Activated naive CD8-positive, alpha-beta T cell treated with anti-CD3 and anti-CD28 coated beads, Interleukin-2, amount 50 U/mL, for 24 hours (primary cell): ENCODE measurements around the gene GPT2.
"Not testable (repeated sequence)": the region's sequence is repeated elsewhere in the genome, so short reads cannot be mapped to it uniquely, and the experiment has no call there.

Experiments
- ATAC-seq: fragments of 150-1000 bp; cut with Tn5 transposase; one replicate; pipeline ENCODE4 v1.10.0; 2021
- DNase-seq: peaks from one replicate; pipeline ENCODE4 v3.0.0; 2021
- H3K27ac Mint-ChIP-seq: one replicate; pipeline ENCODE4 v1.8.0; 2021; ENCODE audit warnings: mild to moderate bottlenecking, mixed read lengths
- H3K27me3 Mint-ChIP-seq: one replicate; pipeline ENCODE4 v1.8.0; 2021; ENCODE audit warnings: mixed read lengths
- H3K36me3 Mint-ChIP-seq: one replicate; pipeline ENCODE4 v1.8.0; 2021; ENCODE audit warnings: low read depth, mixed read lengths
- H3K4me1 Mint-ChIP-seq: one replicate; pipeline ENCODE4 v1.8.0; 2021; ENCODE audit warnings: mixed read lengths
- H3K4me3 Mint-ChIP-seq: one replicate; pipeline ENCODE4 v1.8.0; 2021; ENCODE audit warnings: mild to moderate bottlenecking, moderate library complexity, mixed read lengths
- H3K9me3 Mint-ChIP-seq: one replicate; pipeline ENCODE4 v1.8.0; 2021; ENCODE audit warnings: mixed read lengths

Gene GPT2

DNA sequence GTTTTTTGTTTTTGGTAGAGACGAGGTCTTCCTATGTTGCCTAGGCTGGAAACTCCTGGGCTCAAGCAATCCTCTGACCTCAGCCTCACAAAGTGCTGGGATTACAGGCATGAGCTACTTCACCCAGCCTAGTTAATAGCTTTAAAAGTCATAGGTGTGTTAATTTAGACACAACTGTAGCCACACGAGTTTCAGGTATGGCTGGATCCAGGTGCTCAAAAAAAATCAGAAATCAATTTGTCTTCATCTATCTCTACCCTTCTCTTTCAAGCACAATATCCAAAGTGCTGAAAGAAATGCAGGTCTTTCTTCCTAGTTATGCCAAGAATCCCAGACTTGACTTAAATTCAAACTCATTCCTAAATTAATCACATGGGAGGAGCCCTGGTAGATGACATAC, 29.3 kb upstream of the GPT2 start:
- no peaks in the 10 kb centered on the region for H3K9me3 Mint-ChIP-seq
- no peak overlapping the region for H3K27ac Mint-ChIP-seq
- no peaks in the 10 kb centered on the region for H3K27me3 Mint-ChIP-seq
- DNase-seq (no peak), ATAC-seq (no peak)
- H3K4me3 Mint-ChIP-seq, result no peak overlapping the region
- H3K36me3 Mint-ChIP-seq, result no peaks in the 10 kb centered on the region
- peaks cover 4% of the 10 kb centered on the region for H3K4me1 Mint-ChIP-seq

DNA sequence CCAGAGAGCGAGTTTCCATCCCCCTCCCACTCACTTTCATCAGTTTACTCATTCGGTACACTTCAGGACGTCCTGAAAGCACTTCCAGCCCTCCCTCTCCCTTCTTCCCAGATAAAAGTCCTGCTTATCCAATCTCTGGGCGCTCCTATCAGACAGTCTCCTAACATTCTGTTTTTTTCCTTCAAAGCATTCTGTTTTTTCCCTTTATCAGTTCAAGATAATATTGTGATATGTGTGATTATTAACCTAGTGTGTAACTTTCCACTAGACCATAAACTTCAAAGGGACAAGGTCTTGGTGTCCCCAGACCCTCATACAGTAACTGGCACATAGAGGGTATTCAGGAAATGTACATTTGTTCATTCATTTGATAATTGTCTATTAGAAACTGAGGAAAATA, 28.8 kb upstream of the GPT2 start:
- Mint-ChIP-seq H3K27ac (no peak overlapping the region), H3K4me1 (peaks cover 9% of the 10 kb centered on the region), H3K36me3 (no peaks in the 10 kb centered on the region), H3K4me3 (no peak overlapping the region), H3K27me3 (no peaks in the 10 kb centered on the region), H3K9me3 (no peaks in the 10 kb centered on the region)
- ATAC-seq (no peak), DNase-seq (no peak)

DNA sequence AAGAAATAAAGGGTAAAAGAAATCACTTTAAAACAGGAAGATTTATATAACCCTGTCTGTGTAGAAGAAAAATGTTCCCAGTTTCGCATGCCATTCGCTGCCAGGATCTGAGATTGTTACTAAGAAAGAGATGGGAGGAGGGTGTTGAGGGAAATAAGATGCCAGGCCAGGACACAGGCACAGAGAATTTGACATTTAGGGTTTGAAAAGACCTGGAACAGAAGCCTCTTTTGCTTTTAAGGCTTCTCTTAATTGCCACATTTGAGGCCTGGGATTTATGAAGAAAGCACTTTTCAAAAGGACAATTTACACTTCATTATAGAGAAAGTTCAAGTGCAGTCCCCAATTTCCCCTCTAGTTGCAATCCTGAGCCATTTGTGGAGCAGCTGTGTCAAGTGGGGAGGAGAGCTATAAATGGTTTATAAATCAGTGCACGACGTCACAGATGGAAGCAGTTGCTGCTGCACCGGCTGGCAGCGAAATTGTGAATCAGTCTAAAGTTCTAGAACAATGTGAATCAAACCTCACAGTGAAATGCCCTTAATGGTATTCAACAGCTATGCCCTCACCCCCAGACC, 26.7 kb upstream of the GPT2 start:
- Mint-ChIP-seq H3K27ac (no peak overlapping the region), H3K9me3 (no peaks in the 10 kb centered on the region), H3K27me3 (no peaks in the 10 kb centered on the region), H3K4me1 (peaks cover 16% of the 10 kb centered on the region), H3K36me3 (no peaks in the 10 kb centered on the region), H3K4me3 (no peak overlapping the region)
- no peak for DNase-seq
- ATAC-seq, result no peak

DNA sequence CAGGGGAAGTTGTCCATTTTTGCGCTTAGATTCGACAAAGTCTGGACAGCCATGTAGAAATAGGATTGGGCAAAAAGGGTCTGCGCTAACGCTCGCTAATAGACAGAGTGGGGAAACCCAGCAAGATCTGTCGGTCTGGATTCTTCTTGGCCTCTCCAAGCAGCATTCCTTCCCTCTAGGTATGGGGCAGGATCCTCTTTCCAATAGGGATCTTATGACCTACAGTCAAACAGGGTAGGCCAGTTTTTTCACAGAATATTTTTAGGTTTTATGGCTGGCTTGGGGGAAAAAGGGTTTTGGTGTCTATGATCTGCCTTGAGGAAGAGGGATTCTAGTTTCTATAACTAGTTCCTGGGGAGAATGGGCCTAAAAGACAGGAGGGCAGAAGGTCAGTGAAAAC, 26.0 kb upstream of the GPT2 start:
- Mint-ChIP-seq H3K27ac (no peak overlapping the region), H3K9me3 (no peaks in the 10 kb centered on the region), H3K4me1 (peaks cover 23% of the 10 kb centered on the region), H3K4me3 (no peak overlapping the region), H3K27me3 (no peaks in the 10 kb centered on the region), H3K36me3 (no peaks in the 10 kb centered on the region)
- no peak for DNase-seq
- no peak for ATAC-seq

DNA sequence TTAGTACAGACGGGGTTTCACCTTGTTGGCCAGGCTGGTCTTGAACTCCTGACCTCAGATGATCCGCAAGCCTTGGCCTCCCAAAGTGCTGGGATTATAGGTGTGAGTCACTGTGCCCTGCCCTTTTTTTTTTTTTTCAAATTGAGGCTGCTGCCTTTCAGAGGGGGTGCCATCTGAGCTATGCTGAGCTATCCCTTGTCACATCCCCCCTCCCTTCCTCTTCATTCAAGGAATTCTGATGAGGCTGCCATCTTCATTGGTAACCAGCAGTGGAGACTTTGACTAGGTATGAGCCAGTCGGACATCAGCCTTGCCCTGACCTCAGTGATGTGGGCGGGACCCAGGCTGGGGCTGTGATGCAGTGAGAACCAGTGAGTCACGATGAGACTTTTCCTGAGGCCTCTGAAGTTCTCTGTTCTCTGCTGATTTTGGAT, 24.4 kb upstream of the GPT2 start:
- DNase-seq, result peak; percentile 58
- no peak overlapping the region for H3K27ac Mint-ChIP-seq

DNA sequence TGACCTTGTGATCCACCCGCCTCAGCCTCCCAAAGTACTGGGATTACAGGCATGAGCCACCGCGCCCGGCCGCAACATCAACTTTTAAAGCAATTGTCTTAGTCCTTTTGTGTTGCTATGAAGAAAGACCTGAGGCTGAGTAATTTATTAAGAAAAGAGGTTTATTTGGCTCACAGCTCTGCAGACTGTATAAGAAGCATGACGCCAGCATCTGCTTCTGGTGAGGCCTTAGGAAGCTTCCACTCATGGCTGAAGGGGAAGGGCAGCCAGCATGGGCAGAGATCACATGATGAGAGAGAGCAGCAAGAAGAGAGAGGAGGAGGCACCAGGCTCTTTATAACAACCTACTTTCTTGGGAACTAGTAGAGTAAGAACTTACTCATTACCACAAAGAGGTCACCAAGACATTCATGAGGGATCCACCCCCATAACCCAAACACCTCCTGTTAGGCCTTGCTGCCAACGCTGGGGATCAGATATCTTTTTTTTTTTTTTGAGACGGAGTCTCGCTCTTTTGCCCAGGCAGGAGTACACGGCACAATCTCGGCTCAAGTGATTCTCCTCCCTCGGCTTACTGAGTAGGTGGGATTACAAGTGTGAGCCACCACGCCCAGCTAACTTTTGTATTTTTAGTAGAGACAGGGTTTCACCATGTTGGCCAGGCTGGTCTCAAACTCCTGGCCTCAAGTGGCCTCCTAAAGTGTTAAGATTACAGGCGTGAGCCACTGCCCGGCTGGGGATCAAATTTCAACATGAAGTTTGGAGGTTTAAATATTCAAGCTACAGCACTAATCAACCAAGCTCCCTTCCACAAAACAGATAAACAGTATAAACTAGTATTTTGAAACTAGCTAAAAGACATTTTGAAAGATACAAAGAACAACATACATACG, 21.4 kb upstream of the GPT2 start:
- H3K36me3 Mint-ChIP-seq, result no peaks in the 10 kb centered on the region
- no peaks in the 10 kb centered on the region for H3K27me3 Mint-ChIP-seq
- H3K27ac Mint-ChIP-seq, result peak overlapping the region; percentile 47
- DNase-seq, result no peak
- no peak overlapping the region for H3K4me3 Mint-ChIP-seq
- ATAC-seq, result peak; percentile 67
- H3K4me1 Mint-ChIP-seq, result peaks cover 32% of the 10 kb centered on the region
- H3K9me3 Mint-ChIP-seq, result no peaks in the 10 kb centered on the region

More for the DNA sequence above, 24.4 kb upstream of the GPT2 start:
- H3K27me3 Mint-ChIP-seq, result no peaks in the 10 kb centered on the region
- no peaks in the 10 kb centered on the region for H3K36me3 Mint-ChIP-seq
- no peak overlapping the region for H3K4me3 Mint-ChIP-seq
- no peaks in the 10 kb centered on the region for H3K9me3 Mint-ChIP-seq
- ATAC-seq, result peak; percentile 91
- peaks cover 32% of the 10 kb centered on the region for H3K4me1 Mint-ChIP-seq

DNA sequence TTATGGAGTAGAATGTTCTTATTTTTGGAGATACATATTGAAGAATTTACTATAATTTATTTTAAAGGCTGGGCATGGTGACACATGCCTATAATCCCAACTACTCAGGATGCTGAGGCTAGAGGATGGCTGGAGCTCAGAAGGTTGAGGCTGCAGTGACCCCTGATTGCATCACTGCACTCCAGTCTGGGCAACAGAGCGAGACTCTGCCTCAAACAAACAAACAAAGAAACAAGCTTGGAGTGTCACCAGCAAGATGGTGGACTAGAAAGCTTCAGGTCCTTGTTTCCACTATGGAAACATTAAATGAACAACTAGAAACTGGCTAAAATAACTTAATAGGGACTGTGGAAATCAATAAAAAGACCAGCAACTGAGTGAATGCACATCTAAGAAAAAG, 17.9 kb upstream of the GPT2 start:
- Mint-ChIP-seq H3K27ac (no peak overlapping the region), H3K4me1 (peaks cover 19% of the 10 kb centered on the region), H3K9me3 (no peaks in the 10 kb centered on the region), H3K4me3 (no peak overlapping the region), H3K36me3 (no peaks in the 10 kb centered on the region), H3K27me3 (no peaks in the 10 kb centered on the region)
- DNase-seq, result no peak
- no peak for ATAC-seq

DNA sequence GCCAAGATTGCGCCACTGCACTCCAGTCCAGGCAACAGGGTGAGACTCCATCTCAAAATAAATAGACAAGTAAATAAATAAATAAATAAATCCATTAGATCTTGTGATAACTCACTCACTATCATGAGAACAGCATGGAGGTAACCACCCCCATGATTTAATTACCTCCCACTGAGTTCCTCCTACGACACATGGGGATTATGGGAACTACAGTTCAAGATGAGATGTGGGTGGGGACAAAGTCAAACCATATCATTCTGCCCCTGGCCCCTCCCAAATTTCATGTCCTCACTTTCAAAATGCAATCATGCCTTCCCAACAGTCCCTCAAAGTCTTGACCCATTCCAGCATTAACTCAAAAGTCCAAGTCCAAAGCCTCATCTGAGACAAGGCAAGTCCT, 16.7 kb upstream of the GPT2 start:
- H3K9me3 Mint-ChIP-seq, H3K4me3 Mint-ChIP-seq, ATAC-seq, H3K36me3 Mint-ChIP-seq, H3K27me3 Mint-ChIP-seq, H3K27ac Mint-ChIP-seq, DNase-seq: not testable (repeated sequence)
- H3K4me1 Mint-ChIP-seq, result peaks cover 16% of the 10 kb centered on the region

DNA sequence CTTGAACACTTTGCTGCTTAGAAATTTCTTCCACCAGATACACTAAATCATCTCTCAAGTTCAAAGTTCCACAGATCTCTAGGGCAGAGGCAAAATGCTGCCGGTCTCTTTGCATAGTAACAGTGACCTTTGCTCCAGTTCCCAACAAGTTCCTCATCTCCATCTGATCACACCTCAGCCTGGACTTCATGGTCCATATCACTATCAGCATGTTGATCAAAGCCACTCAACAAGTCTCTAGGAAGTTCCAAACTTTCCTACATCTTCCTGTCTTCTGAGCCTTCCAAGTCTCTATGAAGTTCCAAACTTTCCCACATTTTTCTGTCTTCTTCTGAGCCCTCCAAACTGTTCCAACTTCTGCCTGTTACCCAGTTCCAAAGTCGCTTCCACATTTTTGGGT, 15.3 kb upstream of the GPT2 start:
- not testable (repeated sequence) for ATAC-seq, H3K4me3 Mint-ChIP-seq, H3K27me3 Mint-ChIP-seq, H3K27ac Mint-ChIP-seq, H3K4me1 Mint-ChIP-seq, DNase-seq, H3K9me3 Mint-ChIP-seq, H3K36me3 Mint-ChIP-seq

DNA sequence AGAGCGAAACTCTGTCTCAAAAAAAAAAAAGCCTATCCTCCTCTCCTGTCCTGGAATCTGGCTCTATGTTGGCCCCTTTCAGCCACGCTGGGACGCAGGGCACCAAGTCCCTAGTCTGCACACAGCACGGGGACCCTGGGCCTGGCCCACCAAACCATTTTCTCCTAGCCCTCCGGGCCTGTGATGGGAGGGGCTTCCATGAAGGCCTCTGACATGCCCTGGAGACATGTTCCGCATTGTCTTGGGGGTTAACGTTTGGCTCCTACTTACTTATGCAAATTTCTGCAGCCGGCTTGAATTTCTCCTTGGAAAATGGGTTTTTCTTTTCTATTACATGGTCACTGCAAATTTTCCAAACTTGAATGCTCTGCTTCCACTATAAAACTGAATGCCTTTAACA, 12.6 kb upstream of the GPT2 start:
- Mint-ChIP-seq H3K4me3 (no peak overlapping the region), H3K4me1 (no peaks in the 10 kb centered on the region), H3K36me3 (no peaks in the 10 kb centered on the region), H3K9me3 (no peaks in the 10 kb centered on the region), H3K27me3 (no peaks in the 10 kb centered on the region), H3K27ac (no peak overlapping the region)
- DNase-seq (no peak), ATAC-seq (no peak)

DNA sequence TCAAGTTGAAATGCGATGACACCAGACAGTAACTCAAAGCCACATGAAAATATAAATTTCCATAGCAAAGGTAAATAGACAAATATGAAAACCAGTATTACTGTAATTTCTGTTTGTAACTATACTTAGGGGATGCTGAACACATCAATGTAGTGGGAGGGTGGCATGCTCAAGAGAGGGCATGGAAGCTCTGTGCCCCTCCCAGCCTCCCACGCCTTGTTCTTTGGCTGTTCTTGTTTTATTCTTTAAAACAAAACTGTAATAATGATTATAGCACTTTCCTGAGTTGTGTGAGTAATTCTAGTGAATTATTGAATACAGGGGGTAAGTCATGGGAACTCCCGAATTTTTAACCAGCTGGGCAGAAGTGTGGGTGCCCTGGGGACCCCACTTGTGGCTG, 11.0 kb upstream of the GPT2 start:
- H3K36me3 Mint-ChIP-seq, result no peaks in the 10 kb centered on the region
- no peak for ATAC-seq
- DNase-seq, result no peak

DNA sequence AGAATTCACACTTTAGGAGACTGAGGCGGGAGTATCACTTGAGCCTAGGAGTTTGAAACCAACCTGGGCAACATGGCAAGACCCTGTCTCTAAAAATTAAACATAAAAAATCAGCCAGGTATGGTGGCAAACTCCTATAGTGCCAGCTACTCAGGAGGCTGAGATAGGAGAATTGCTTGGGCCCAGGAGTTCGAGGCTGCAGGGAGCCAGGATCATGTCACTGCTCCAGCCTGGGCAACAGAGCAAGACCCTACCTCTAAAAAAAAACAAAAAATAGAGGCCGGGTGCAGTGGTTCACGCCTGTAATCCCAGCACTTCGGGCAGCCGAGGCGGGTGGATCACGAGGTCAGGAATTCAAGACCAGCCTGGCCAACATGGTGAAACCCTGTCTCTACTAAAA, 8.9 kb upstream of the GPT2 start:
- Mint-ChIP-seq H3K4me1 (no peaks in the 10 kb centered on the region), H3K27me3 (peaks cover 3% of the 10 kb centered on the region), H3K36me3 (no peaks in the 10 kb centered on the region), H3K9me3 (no peaks in the 10 kb centered on the region), H3K4me3 (no peak overlapping the region), H3K27ac (no peak overlapping the region)
- ATAC-seq (no peak), DNase-seq (no peak)

More for the DNA sequence above, 11.0 kb upstream of the GPT2 start:
- no peak overlapping the region for H3K27ac Mint-ChIP-seq
- no peak overlapping the region for H3K4me3 Mint-ChIP-seq
- no peaks in the 10 kb centered on the region for H3K4me1 Mint-ChIP-seq
- no peaks in the 10 kb centered on the region for H3K9me3 Mint-ChIP-seq
- H3K27me3 Mint-ChIP-seq, result no peaks in the 10 kb centered on the region

DNA sequence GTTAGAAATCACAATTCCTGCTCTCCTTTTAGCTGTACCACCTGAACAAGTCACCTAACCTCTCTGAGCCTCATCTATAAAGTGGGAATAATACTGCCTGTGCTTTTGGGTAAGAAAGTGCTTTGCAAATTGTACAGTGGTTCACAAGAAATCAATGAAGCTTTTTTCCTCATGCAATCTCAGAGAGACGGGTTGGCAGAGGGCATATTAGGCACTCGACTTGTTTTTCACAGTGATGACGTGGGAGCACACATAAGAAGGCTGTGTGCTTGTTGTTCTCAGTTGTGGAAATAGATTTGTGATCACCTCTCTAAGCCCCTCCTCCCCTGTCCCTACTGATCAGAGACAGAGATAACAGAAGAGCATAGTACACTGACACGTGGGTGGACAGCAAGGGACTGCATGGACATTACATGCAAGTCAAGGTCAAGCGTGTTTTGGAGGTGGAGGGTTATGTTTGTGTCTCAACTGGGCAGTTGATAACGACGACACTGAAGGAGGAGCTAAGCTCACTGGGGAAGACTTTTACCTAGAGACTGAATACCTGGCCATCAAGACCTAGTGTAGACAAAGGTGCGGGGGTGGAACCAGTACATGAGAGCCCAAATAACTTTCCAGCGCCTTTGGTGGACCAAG, 1.7 kb upstream of the GPT2 start:
- Mint-ChIP-seq H3K4me3 (peak overlapping the region; percentile 54), H3K9me3 (no peaks in the 10 kb centered on the region), H3K36me3 (peaks cover 5% of the 10 kb centered on the region), H3K4me1 (peaks cover 19% of the 10 kb centered on the region), H3K27me3 (peaks cover 23% of the 10 kb centered on the region), H3K27ac (no peak overlapping the region)
- DNase-seq, result no peak
- ATAC-seq, result no peak

DNA sequence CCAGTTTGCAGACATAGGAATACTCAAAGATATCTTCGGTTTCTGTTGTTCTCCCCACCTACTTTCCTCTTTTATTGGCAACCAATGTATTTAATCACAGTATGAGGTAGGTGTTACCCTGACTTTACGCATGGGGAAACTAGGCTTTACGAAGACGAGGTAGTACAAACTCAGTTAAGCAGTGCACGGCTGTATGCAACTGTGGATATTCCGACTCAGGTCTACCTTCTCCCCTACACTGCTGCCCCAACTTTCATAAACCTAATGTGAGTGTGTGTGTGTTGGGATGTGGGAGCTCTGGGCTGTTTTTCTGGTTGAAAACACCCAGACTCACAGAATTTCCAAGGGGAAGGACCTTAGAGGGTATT, 1.2 kb upstream of the GPT2 start:
- DNase-seq, result no peak
- no peak for ATAC-seq
- peaks cover 19% of the 10 kb centered on the region for H3K4me1 Mint-ChIP-seq
- peaks cover 23% of the 10 kb centered on the region for H3K27me3 Mint-ChIP-seq
- H3K36me3 Mint-ChIP-seq, result peaks cover 5% of the 10 kb centered on the region
- peak overlapping the region; percentile 82 for H3K4me3 Mint-ChIP-seq
- no peaks in the 10 kb centered on the region for H3K9me3 Mint-ChIP-seq
- peak overlapping the region; percentile 88 for H3K27ac Mint-ChIP-seq

DNA sequence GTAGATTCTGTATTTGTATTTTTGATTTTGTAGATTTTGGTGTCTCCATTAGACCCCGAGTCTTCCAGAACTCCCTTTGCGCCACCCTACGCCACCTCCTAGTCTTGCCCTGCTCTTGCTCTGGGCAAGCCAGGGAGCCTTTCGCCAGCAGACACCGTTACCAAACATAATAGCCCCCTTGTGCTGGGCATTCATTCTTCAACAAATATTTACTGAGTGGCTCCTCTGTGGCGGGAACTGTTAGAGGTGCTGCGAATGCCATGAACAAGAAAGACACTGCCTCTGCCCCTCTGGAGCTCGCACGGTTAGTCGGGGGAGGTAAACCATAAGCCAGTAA, 841 bp upstream of the GPT2 start:
- no peak for ATAC-seq
- DNase-seq, result peak; percentile 8
- H3K9me3 Mint-ChIP-seq, result no peaks in the 10 kb centered on the region
- H3K4me1 Mint-ChIP-seq, result peaks cover 19% of the 10 kb centered on the region
- peaks cover 23% of the 10 kb centered on the region for H3K27me3 Mint-ChIP-seq
- H3K27ac Mint-ChIP-seq, result peak overlapping the region; percentile 88
- H3K4me3 Mint-ChIP-seq, result peak overlapping the region; percentile 82
- H3K36me3 Mint-ChIP-seq, result peaks cover 5% of the 10 kb centered on the region
